Astrocyte (in vitro differentiated cells and primary cell): ENCODE results near the gene MATN1.

Source experiments
- CTCF ChIP-seq: IDR thresholded peaks from 2 replicates; pipeline ENCODE4 v1.5.1; 2011; ENCODE audit warnings: low read depth, mild to moderate bottlenecking, inconsistent platforms, low read length, moderate library complexity; ENCODE audit not compliant: insufficient read depth
- EZH2 ChIP-seq: IDR thresholded peaks from 2 replicates; pipeline ENCODE4 v1.6.1; 2012; ENCODE audit warnings: mild to moderate bottlenecking, low read length, inconsistent platforms; ENCODE audit not compliant: insufficient read depth

GRCh38 chr1:30701258-30701633 lies 22.1 kb downstream of the MATN1 start:
- TF ChIP-seq CTCF (no peak), EZH2 (no peak)
